ENCODE results near the gene MITD1. TPM values are rescaled to one million over a fixed set of nuclear protein-coding genes. Genes with fewer than 3 reads are reported as not detected.

Gene MITD1
- total RNA-seq, 1 experiment from 2014 or later: 35.0 TPM

GRCh38 chr2:99205491-99205890 is 24.6 kb upstream of the MITD1 start:
- H3K4me2 ChIP-seq: no peak overlapping the region

GRCh38 chr2:99201959-99202678 is 21.3 kb upstream of the MITD1 start:
- Histone ChIP-seq H3F3A (ENCODE audit: insufficient read depth, low read depth) (peaks cover 10% of the 10 kb centered on the region; the same call in 1 of the 2 replicates), H3K27ac (no peak overlapping the region), H3K9me2 (ENCODE audit: insufficient read depth) (no peaks in the 10 kb centered on the region), H3K4me3 (no peak overlapping the region), H3K4me2 (no peak overlapping the region), H3K9me3 (ENCODE audit: insufficient read depth, low read depth) (peaks cover 14% of the 10 kb centered on the region), H3K4me1 (replicated peaks; ENCODE audit: insufficient read depth) (peaks cover 13% of the 10 kb centered on the region), H4K20me1 (ENCODE audit: insufficient read depth) (no peaks in the 10 kb centered on the region; the same call in 1 of the 2 replicates), H3K79me2 (ENCODE audit: low read depth) (no peaks in the 10 kb centered on the region), H2AFZ (no peak overlapping the region), H3K36me3 (ENCODE audit: low read depth) (no peaks in the 10 kb centered on the region; the same call in 1 of the 2 replicates), H3K27me3 (ENCODE audit: insufficient read depth, low read depth) (no peaks in the 10 kb centered on the region)
- intact Hi-C loops (cut with micrococcal nuclease; ENCODE audit: unreplicated experiment): no loop called here
- POLR2A ChIA-PET (ENCODE audit: unreplicated experiment): interaction anchor here (0.5 kb wide), 1 partner anchor 58 kb away, joined by 3 read pairs; no protein-coding TSS in a partner anchor
- BruUV-seq (replicated peaks): TSS peak; percentile 7
- CTCF ChIA-PET: no interaction called here
- DNase-seq: no peak
- TF ChIP-seq, protein P1, sequence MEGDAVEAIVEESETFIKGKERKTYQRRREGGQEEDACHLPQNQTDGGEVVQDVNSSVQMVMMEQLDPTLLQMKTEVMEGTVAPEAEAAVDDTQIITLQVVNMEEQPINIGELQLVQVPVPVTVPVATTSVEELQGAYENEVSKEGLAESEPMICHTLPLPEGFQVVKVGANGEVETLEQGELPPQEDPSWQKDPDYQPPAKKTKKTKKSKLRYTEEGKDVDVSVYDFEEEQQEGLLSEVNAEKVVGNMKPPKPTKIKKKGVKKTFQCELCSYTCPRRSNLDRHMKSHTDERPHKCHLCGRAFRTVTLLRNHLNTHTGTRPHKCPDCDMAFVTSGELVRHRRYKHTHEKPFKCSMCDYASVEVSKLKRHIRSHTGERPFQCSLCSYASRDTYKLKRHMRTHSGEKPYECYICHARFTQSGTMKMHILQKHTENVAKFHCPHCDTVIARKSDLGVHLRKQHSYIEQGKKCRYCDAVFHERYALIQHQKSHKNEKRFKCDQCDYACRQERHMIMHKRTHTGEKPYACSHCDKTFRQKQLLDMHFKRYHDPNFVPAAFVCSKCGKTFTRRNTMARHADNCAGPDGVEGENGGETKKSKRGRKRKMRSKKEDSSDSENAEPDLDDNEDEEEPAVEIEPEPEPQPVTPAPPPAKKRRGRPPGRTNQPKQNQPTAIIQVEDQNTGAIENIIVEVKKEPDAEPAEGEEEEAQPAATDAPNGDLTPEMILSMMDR (conservative IDR thresholded peaks at IDR 0.05): peak; percentile 34; the same call in 1 of the 2 replicates
- no peak for TF ChIP-seq EZH2 (IDR thresholded peaks at IDR 0.05; ENCODE audit: low read depth)

More at GRCh38 chr2:99205491-99205890, 24.6 kb upstream of the MITD1 start:
- H3F3A ChIP-seq (ENCODE audit: insufficient read depth, low read depth): no peaks in the 10 kb centered on the region
- H3K9me2 ChIP-seq (ENCODE audit: insufficient read depth): no peaks in the 10 kb centered on the region
- no peaks in the 10 kb centered on the region for H3K27me3 ChIP-seq (ENCODE audit: insufficient read depth, low read depth)
- H3K4me3 ChIP-seq: no peak overlapping the region
- no peak overlapping the region for H3K27ac ChIP-seq
- peaks cover 14% of the 10 kb centered on the region for H3K9me3 ChIP-seq (ENCODE audit: insufficient read depth, low read depth)
- ChIA-PET POLR2A (ENCODE audit: unreplicated experiment) (no interaction called here), CTCF (no interaction called here)
- no peaks in the 10 kb centered on the region for H4K20me1 ChIP-seq (ENCODE audit: insufficient read depth)
- no TSS peak for BruUV-seq (replicated peaks)
- no peaks in the 10 kb centered on the region for H3K36me3 ChIP-seq (ENCODE audit: low read depth)
- H3K79me2 ChIP-seq (ENCODE audit: low read depth): no peaks in the 10 kb centered on the region
- intact Hi-C loops (cut with micrococcal nuclease; ENCODE audit: unreplicated experiment): no loop called here
- no peak overlapping the region for H2AFZ ChIP-seq
- TF ChIP-seq, protein P1 (conservative IDR thresholded peaks at IDR 0.05): no peak
- no peak for TF ChIP-seq EZH2 (IDR thresholded peaks at IDR 0.05; ENCODE audit: low read depth)
- no peak for DNase-seq
- no peaks in the 10 kb centered on the region for H3K4me1 ChIP-seq (replicated peaks; ENCODE audit: insufficient read depth)

DNA sequence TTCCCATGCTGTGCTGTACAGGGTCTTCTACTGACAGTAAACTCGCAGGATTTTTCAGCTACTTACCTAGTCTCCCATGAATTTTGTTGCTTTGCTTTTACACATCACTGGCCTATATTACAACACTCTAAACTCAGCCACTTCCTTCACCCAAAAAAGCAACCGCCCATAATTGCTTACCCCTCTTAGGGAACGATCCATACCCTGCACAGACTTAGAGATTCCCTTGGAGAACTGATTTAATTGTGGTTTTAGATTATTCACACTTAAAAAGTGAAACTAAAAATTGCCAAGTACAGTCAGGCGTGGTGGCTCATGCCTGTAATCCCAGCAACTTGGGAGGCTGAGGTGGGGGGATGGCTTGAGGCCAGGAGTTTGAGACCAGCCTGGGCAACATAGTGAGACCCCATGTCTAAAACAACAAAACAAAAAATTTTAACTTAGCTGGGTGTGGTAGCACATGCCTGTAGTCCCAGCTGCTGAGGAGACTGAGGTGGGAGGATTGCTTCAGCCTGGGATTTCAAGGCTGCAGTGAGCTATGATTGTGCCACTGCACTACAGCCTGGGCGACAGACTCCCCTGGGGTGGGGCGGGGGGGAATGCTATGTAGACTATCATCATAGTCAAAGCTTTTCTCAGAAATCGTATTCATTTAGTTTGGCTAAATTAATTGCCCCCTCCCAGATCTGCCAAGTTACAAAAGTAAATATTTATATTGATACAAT is 19.4 kb upstream of the MITD1 start:
- no TSS peak for BruUV-seq (replicated peaks)
- intact Hi-C loops (cut with micrococcal nuclease; ENCODE audit: unreplicated experiment): no loop called here
- TF ChIP-seq, protein P1 (conservative IDR thresholded peaks at IDR 0.05): no peak
- no peak for TF ChIP-seq EZH2 (IDR thresholded peaks at IDR 0.05; ENCODE audit: low read depth)
- Histone ChIP-seq H3K79me2 (ENCODE audit: low read depth) (no peaks in the 10 kb centered on the region), H2AFZ (no peak overlapping the region), H3K27me3 (ENCODE audit: insufficient read depth, low read depth) (no peaks in the 10 kb centered on the region), H3K36me3 (ENCODE audit: low read depth) (peaks cover 6% of the 10 kb centered on the region), H4K20me1 (ENCODE audit: insufficient read depth) (no peaks in the 10 kb centered on the region; the same call in 1 of the 2 replicates), H3K9me2 (ENCODE audit: insufficient read depth) (no peaks in the 10 kb centered on the region), H3F3A (ENCODE audit: insufficient read depth, low read depth) (peaks cover 10% of the 10 kb centered on the region; the same call in 1 of the 2 replicates), H3K4me2 (no peak overlapping the region), H3K27ac (no peak overlapping the region), H3K4me3 (no peak overlapping the region), H3K4me1 (replicated peaks; ENCODE audit: insufficient read depth) (peaks cover 13% of the 10 kb centered on the region), H3K9me3 (ENCODE audit: insufficient read depth, low read depth) (peaks cover 4% of the 10 kb centered on the region)
- POLR2A ChIA-PET (ENCODE audit: unreplicated experiment): no interaction called here
- CTCF ChIA-PET: no interaction called here
- no peak for DNase-seq

Measured in PC-9 (cell line).